K562 (cell line): ENCODE data around the gene CNKSR3. TPM values are rescaled to one million over a fixed set of nuclear protein-coding genes. Genes with fewer than 3 reads are reported as not detected.

Source experiments
- CTBP1 ChIP-seq: fragments of 450-650 bp; IDR thresholded peaks from 2 replicates; pipeline ENCODE4 v1.6.1; 2016; ENCODE audit warnings: borderline replicate concordance
- E2F4 ChIP-seq: sonication (generic); formaldehyde crosslinking; IDR thresholded peaks from 2 replicates; pipeline ENCODE4 v1.8.0; 2022; ENCODE audit warnings: mild to moderate bottlenecking, low read depth, missing genetic modification reagents
- GTF3C2 ChIP-seq: IDR thresholded peaks from 3 replicates; pipeline ENCODE4 v1.6.1; 2011; ENCODE audit warnings: borderline replicate concordance, mild to moderate bottlenecking, moderate library complexity; ENCODE audit not compliant: insufficient read length; ENCODE audit errors: extremely low read depth
- MLLT1 ChIP-seq, 2 experiments: fragments of 450-650 bp; IDR thresholded peaks; 2 replicates each; pipeline ENCODE4 v1.6.1; 2016
- MTA1 ChIP-seq: fragments of 450-650 bp; IDR thresholded peaks from 2 replicates; pipeline ENCODE4 v1.6.1; 2017; ENCODE audit warnings: borderline replicate concordance
- NR2C1 ChIP-seq, 2 experiments: fragments of 450-650 bp; IDR thresholded peaks; 2 replicates each; pipeline ENCODE4 v1.6.1; 2017; ENCODE audit warnings: mild to moderate bottlenecking in 2 of 2, antibody characterized with exemption in 1 of 2, inconsistent platforms in 1 of 2, missing compliant biosample characterization in 1 of 2, missing genetic modification characterization in 1 of 2
- POLR2G ChIP-seq: fragments of 200-400 bp; formaldehyde crosslinking; IDR thresholded peaks from 2 replicates; pipeline ENCODE4 v1.6.1; 2017; ENCODE audit warnings: low read depth, mild to moderate bottlenecking, antibody characterized with exemption, low read length, moderate library complexity
- SFPQ ChIP-seq: fragments of 200-400 bp; formaldehyde crosslinking; IDR thresholded peaks from 2 replicates; pipeline ENCODE4 v1.6.1; 2017; ENCODE audit warnings: mild to moderate bottlenecking, low read depth, low read length, moderate library complexity
- ZBTB11 ChIP-seq, 3 experiments: fragments of 200-800 bp in 1 of 3; fragments of 250-450 bp in 1 of 3; fragments of 450-650 bp in 1 of 3; sonication (Bioruptor Pico) in 1 of 3; sonication (Bioruptor generic) in 1 of 3; formaldehyde crosslinking in 1 of 3; IDR thresholded peaks; 2 replicates each; pipeline versions ENCODE4 v1.6.1 to v1.8.0; 2016 to 2022; ENCODE audit warnings: mild to moderate bottlenecking in 2 of 3, missing genetic modification characterization in 2 of 3, missing compliant biosample characterization in 1 of 3, moderate library complexity in 1 of 3
- ZNF134 ChIP-seq: fragments of 250-450 bp; sonication (Bioruptor Pico); conservative IDR thresholded peaks from 2 replicates; pipeline ENCODE4 v1.4.0; 2020
- ZNF668 ChIP-seq: fragments of 250-450 bp; sonication (Bioruptor Pico); IDR thresholded peaks from 2 replicates; pipeline ENCODE4 v1.8.0; 2022; ENCODE audit warnings: mild to moderate bottlenecking, inconsistent platforms
- polyA plus RNA-seq, 8 experiments: library from polyadenylated mRNA; depleted of rRNA in 4 of 8; stranded (reverse) in 5 of 8; unstranded in 3 of 8; fragments of >200 nt; fragmentation: Nextera tagmentation in 2 of 8; fragmentation: Illumina TruSeq in 1 of 8; extraction: Ambion mirVana in 2 of 8; extraction: Trizol in 1 of 8; gene quantifications; 2 replicates each; pipeline versions ENCODE4 v1.2.1 to v1.2.3, GENCODE V29; 2011 to 2014; ENCODE audit warnings: inconsistent platforms in 1 of 8, missing spikeins in 1 of 8
- total RNA-seq, 7 experiments: library from RNA; depleted of rRNA in 6 of 7; stranded (reverse); fragments of >200 nt in 6 of 7; fragmentation: Illumina TruSeq in 2 of 7; extraction: Trizol in 2 of 7; gene quantifications; 2 replicates each; pipeline versions ENCODE4 v1.2.1 to v1.2.3, GENCODE V29; 2011 to 2021; ENCODE audit warnings: low replicate concordance in 1 of 7
- TF ChIP-seq, protein P1 (sequence below): conservative IDR thresholded peaks from 2 replicates; pipeline ENCODE4 v1.6.1; 2011; ENCODE audit warnings: low read depth, mild to moderate bottlenecking, low read length; ENCODE audit not compliant: control insufficient read depth

The CNKSR3 gene
- total and polyA plus RNA-seq, 9 of the 15 experiments (the other 6 are each of a cell fraction or from before 2014, with no cell fraction given) = 4.5 to 29.6 (median 9.5) TPM

DNA sequence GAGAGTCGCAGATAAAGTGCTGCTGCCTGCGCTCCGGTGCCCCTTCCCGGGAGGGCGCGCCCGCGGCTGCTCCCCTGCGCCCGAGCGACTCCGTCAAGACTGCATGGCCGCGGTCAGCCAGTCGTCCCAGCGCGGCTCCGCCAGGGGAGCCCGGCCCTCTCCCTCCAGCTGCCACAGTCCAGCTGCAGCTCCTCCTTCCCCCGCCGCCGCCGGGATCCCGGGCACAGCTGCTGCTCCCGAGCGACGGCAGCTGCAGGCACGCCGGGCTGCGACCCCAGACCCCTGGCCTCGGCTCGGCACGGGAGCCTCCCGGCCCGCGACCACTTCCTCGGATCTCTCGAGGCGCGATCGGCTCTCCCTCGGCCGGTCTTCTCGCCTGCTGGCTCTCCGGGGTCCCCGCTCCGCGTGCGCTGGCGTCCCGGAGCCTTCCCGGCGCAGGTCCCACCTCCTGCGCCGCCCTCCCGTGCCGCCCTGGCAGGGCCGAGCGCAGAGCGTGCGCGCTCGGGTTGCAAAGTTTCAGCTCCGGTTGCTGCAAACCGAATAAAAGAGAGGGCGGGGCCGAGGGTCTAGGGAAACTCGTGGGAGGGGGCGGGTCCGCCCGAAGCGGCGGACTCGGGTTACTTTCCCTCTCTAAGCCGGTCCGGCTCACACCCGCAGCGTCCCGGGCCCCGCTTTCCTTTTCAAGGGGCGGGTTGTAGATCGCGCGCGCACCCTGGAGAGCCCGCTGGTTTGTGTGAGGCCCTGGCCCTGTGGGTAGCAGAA is at the start of gene CNKSR3 (continued):
- TF ChIP-seq E2F4 = 0 out of 2 replicates have a peak, but pooled peaks have one; percentile 8
- TF ChIP-seq SFPQ = no peak
- no peak for TF ChIP-seq ZNF134 (CRISPR knock-in tag)
- TF ChIP-seq POLR2G = peak; percentile 95
- TF ChIP-seq NR2C1 (IDR thresholded peaks at IDR 0.05) = no peak
- no peak for TF ChIP-seq NR2C1 (tag; IDR thresholded peaks at IDR 0.05)
- TF ChIP-seq, protein P1, sequence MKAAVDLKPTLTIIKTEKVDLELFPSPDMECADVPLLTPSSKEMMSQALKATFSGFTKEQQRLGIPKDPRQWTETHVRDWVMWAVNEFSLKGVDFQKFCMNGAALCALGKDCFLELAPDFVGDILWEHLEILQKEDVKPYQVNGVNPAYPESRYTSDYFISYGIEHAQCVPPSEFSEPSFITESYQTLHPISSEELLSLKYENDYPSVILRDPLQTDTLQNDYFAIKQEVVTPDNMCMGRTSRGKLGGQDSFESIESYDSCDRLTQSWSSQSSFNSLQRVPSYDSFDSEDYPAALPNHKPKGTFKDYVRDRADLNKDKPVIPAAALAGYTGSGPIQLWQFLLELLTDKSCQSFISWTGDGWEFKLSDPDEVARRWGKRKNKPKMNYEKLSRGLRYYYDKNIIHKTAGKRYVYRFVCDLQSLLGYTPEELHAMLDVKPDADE = peak; percentile 48
- no peak for TF ChIP-seq GTF3C2
- 0 out of 6 replicates have a peak, but pooled peaks of 1 of the 3 experiments have one; percentile 10 for TF ChIP-seq ZBTB11 (CRISPR knock-in tag; IDR thresholded peaks at IDR 0.05)
- TF ChIP-seq CTBP1 = peak; percentile 51; the same call in 1 of the 2 replicates
- TF ChIP-seq MLLT1 (IDR thresholded peaks at IDR 0.05) = no peak; a peak in 1 of 4 replicates
- TF ChIP-seq MTA1 = no peak
- no peak for TF ChIP-seq ZNF668 (CRISPR knock-in tag)
